IMR-90 (cell line): Measurements from ENCODE around the gene SCGB3A2. TPM values are rescaled to one million over a fixed set of nuclear protein-coding genes. Genes with fewer than 3 reads are reported as not detected.

ENCODE experiments used
- ATAC-seq: fragments of 200-7000 bp; cut with Tn5 transposase; 2 replicates; pipeline ENCODE4 v1.9.1; 2020; ENCODE audit warnings: low read depth, mild to moderate bottlenecking, moderate library complexity
- BruUV-seq: library from RNA; stranded (reverse); fragments of 400-500 nt; replicated peaks from 2 replicates; lab custom pipeline; 2021; lab: Mats Ljungman, UMichigan
- CTCF ChIA-PET: fragments of 300-600 bp; formaldehyde crosslinking; extraction: SDS; loops from one replicate; lab custom pipeline; 2021; ENCODE audit warnings: antibody characterized with exemption; lab: Yijun Ruan, JAX
- POLR2A ChIA-PET: fragments of 300-600 bp; sonication (Branson Sonifier 250); formaldehyde crosslinking; loops from one replicate; lab custom pipeline; 2022; ENCODE audit warnings: antibody characterized with exemption; ENCODE audit not compliant: unreplicated experiment; lab: Charles Lee
- DNase-seq: peaks from one replicate; pipeline ENCODE4 v3.0.0; 2013
- H2AFZ ChIP-seq: replicated peaks from 2 replicates; pipeline ENCODE3; 2013; ENCODE audit warnings: low read length, mild to moderate bottlenecking; ENCODE audit not compliant: poor library complexity
- H2AK5ac ChIP-seq: 2 replicates; pipeline ENCODE4 v1.6.1; 2013; ENCODE audit warnings: low read depth, low read length, inconsistent platforms
- H2AK9ac ChIP-seq: replicated peaks from 2 replicates; pipeline ENCODE3; 2013; ENCODE audit warnings: mild to moderate bottlenecking, low read depth, low read length, moderate library complexity; ENCODE audit not compliant: poor library complexity
- H2BK120ac ChIP-seq: 2 replicates; pipeline ENCODE4 v1.6.1; 2013; ENCODE audit warnings: low read depth, low read length, inconsistent platforms
- H2BK15ac ChIP-seq: 3 replicates; pipeline ENCODE4 v1.6.1; 2013; ENCODE audit warnings: low read depth, low read length, inconsistent platforms
- H2BK20ac ChIP-seq: 2 replicates; pipeline ENCODE4 v1.6.1; 2013; ENCODE audit warnings: low read depth, mild to moderate bottlenecking, inconsistent platforms, low read length, moderate library complexity
- H2BK5ac ChIP-seq: 2 replicates; pipeline ENCODE4 v1.6.1; 2013; ENCODE audit warnings: mild to moderate bottlenecking, low read depth, low read length, inconsistent platforms; ENCODE audit not compliant: poor library complexity, severe bottlenecking
- H3K14ac ChIP-seq: replicated peaks from 2 replicates; pipeline ENCODE4 v1.6.1; 2013; ENCODE audit warnings: low read depth, low read length, inconsistent platforms
- H3K18ac ChIP-seq: 2 replicates; pipeline ENCODE4 v1.6.1; 2013; ENCODE audit warnings: low read depth, low read length, control low read depth
- H3K23ac ChIP-seq: 2 replicates; pipeline ENCODE4 v1.6.1; 2013; ENCODE audit warnings: low read depth, low read length, inconsistent platforms
- H3K27ac ChIP-seq: 2 replicates; pipeline ENCODE4 v1.5.1; 2013; ENCODE audit warnings: mild to moderate bottlenecking, control low read depth, low read length; ENCODE audit not compliant: insufficient read depth
- H3K27me3 ChIP-seq: 2 replicates; pipeline ENCODE4 v1.6.1; 2013; ENCODE audit warnings: low read length; ENCODE audit not compliant: control insufficient read depth, insufficient read depth
- H3K36me3 ChIP-seq: 2 replicates; pipeline ENCODE4 v1.6.1; 2013; ENCODE audit warnings: low read length, mixed read lengths; ENCODE audit not compliant: control insufficient read depth, insufficient read depth
- H3K4ac ChIP-seq: 2 replicates; pipeline ENCODE4 v1.6.1; 2013; ENCODE audit warnings: low read depth, low read length, inconsistent platforms
- H3K4me1 ChIP-seq: 2 replicates; pipeline ENCODE4 v1.6.1; 2013; ENCODE audit warnings: low read length, mixed read lengths; ENCODE audit not compliant: control insufficient read depth, insufficient read depth
- H3K4me2 ChIP-seq: 2 replicates; pipeline ENCODE4 v1.6.1; 2013; ENCODE audit warnings: low read depth, mild to moderate bottlenecking, control low read depth, low read length, moderate library complexity
- H3K4me3 ChIP-seq: 2 replicates; pipeline ENCODE4 v1.5.1; 2013; ENCODE audit warnings: low read depth, mild to moderate bottlenecking, control low read depth, low read length, moderate library complexity; ENCODE audit not compliant: insufficient read depth
- H3K56ac ChIP-seq: 2 replicates; pipeline ENCODE4 v1.6.1; 2013; ENCODE audit warnings: low read length, inconsistent platforms; ENCODE audit not compliant: insufficient read depth; ENCODE audit errors: extremely low read depth
- H3K79me1 ChIP-seq, 2 experiments: 2 replicates each; pipeline ENCODE4 v1.6.1; 2013; ENCODE audit warnings: low read length in 2 of 2, inconsistent platforms in 1 of 2, low read depth in 1 of 2
- H3K9ac ChIP-seq: 2 replicates; pipeline ENCODE4 v1.6.1; 2013; ENCODE audit warnings: low read depth, low read length, control low read depth
- H3K9me1 ChIP-seq: 2 replicates; pipeline ENCODE4 v1.6.1; 2013; ENCODE audit warnings: low read length, inconsistent platforms; ENCODE audit not compliant: insufficient read depth
- H3K9me3 ChIP-seq: 2 replicates; pipeline ENCODE4 v1.6.1; 2013; ENCODE audit warnings: low read length; ENCODE audit not compliant: control insufficient read depth, insufficient read depth
- H4K20me1 ChIP-seq: 2 replicates; pipeline ENCODE4 v1.6.1; 2013; ENCODE audit warnings: low read length, inconsistent platforms; ENCODE audit not compliant: insufficient read depth
- H4K5ac ChIP-seq: 2 replicates; pipeline ENCODE4 v1.6.1; 2013; ENCODE audit warnings: mild to moderate bottlenecking, low read depth, low read length, control low read depth
- H4K8ac ChIP-seq, 2 experiments: 2 replicates each; pipeline ENCODE4 v1.6.1; 2013; ENCODE audit warnings: low read depth in 2 of 2, low read length in 2 of 2, control low read depth in 1 of 2, inconsistent platforms in 1 of 2
- H4K91ac ChIP-seq: 2 replicates; pipeline ENCODE4 v1.6.1; 2013; ENCODE audit warnings: low read depth, low read length, inconsistent platforms; ENCODE audit not compliant: insufficient read depth
- BHLHE40 ChIP-seq: fragments of 150-350 bp; IDR thresholded peaks from 2 replicates; pipeline ENCODE4 v1.6.1; 2016; ENCODE audit warnings: mild to moderate bottlenecking, low read depth, low read length
- CHD1 ChIP-seq: IDR thresholded peaks from 2 replicates; pipeline ENCODE4 v1.6.1; 2012; ENCODE audit warnings: low read depth, low read length, improper control_type of control experiment
- FOS ChIP-seq: fragments of 150-350 bp; IDR thresholded peaks from 2 replicates; pipeline ENCODE4 v1.6.1; 2016; ENCODE audit warnings: low read depth, low read length
- MAZ ChIP-seq: IDR thresholded peaks from 2 replicates; pipeline ENCODE4 v1.6.1; 2012; ENCODE audit warnings: low read depth, mild to moderate bottlenecking, low read length, improper control_type of control experiment, moderate library complexity, borderline replicate concordance
- MXI1 ChIP-seq: IDR thresholded peaks from 2 replicates; pipeline ENCODE4 v1.6.1; 2012; ENCODE audit warnings: low read depth, mild to moderate bottlenecking, low read length, moderate library complexity, borderline replicate concordance
- RAD21 ChIP-seq: IDR thresholded peaks from 2 replicates; pipeline ENCODE4 v1.6.1; 2012; ENCODE audit warnings: low read length, improper control_type of control experiment
- RCOR1 ChIP-seq: IDR thresholded peaks from 2 replicates; pipeline ENCODE4 v1.6.1; 2012; ENCODE audit warnings: mild to moderate bottlenecking, low read length, improper control_type of control experiment; ENCODE audit not compliant: insufficient replicate concordance
- RFX5 ChIP-seq: IDR thresholded peaks from 2 replicates; pipeline ENCODE4 v1.8.0; 2012; ENCODE audit warnings: low read depth, mild to moderate bottlenecking, low read length, moderate library complexity
- SMC3 ChIP-seq: fragments of 150-350 bp; IDR thresholded peaks from 2 replicates; pipeline ENCODE4 v1.6.1; 2016; ENCODE audit warnings: low read depth, mild to moderate bottlenecking, antibody characterized with exemption, low read length, moderate library complexity
- WGBS, 2 experiments: methylation state at CpG; one replicate each; pipeline versions ENCODE4 v1.1.5 to v1.1.7; 2013; ENCODE audit warnings: missing lambda C conversion rate in 2 of 2; ENCODE audit not compliant: insufficient read length in 1 of 2; ENCODE audit errors: extremely low coverage in 2 of 2; 5-methylcytosine and 5-hydroxymethylcytosine counted together
- dilution Hi-C: fragments of 300-500 bp; cut with HindIII; formaldehyde crosslinking; loops from one replicate; pipeline ENCODE4 v1.14.3; 2018; ENCODE audit warnings: low sequenced_read_pairs; ENCODE audit not compliant: unreplicated experiment
- in situ Hi-C: fragments of 300-500 bp; cut with MboI; formaldehyde crosslinking; loops from 3 replicates; pipeline ENCODE4 v1.14.3; 2019; ENCODE audit warnings: low sequenced_read_pairs, inconsistent platforms, mixed read lengths
- intact Hi-C: fragments of 100-400 bp; cut with micrococcal nuclease; formaldehyde crosslinking; loops from 2 replicates; pipeline ENCODE4 v1.10.0; 2022
- polyA plus RNA-seq, 3 experiments: library from polyadenylated mRNA; depleted of rRNA; stranded (reverse); fragments of >200 nt; gene quantifications; 2 replicates each; pipeline ENCODE4 v1.2.3, GENCODE V29; 2012; ENCODE audit warnings: low replicate concordance in 1 of 3
- total RNA-seq: library from RNA; depleted of rRNA; stranded (reverse); fragments of >200 nt; gene quantifications from 2 replicates; pipeline ENCODE4 v1.2.3, GENCODE V29; 2012
- TF ChIP-seq, protein P1 (sequence below): conservative IDR thresholded peaks from 2 replicates; pipeline ENCODE4 v1.5.1; 2012; ENCODE audit warnings: mild to moderate bottlenecking, low read depth, low read length, improper control_type of control experiment
- TF ChIP-seq, protein P2 (sequence below): fragments of 150-350 bp; IDR thresholded peaks from 2 replicates; pipeline ENCODE4 v1.6.1; 2016; ENCODE audit warnings: low read depth, mild to moderate bottlenecking, low read length, moderate library complexity, borderline replicate concordance

Gene SCGB3A2
- total and polyA plus RNA-seq, 2 of the 4 experiments (the other 2 are of a cell fraction) = not detected

DNA sequence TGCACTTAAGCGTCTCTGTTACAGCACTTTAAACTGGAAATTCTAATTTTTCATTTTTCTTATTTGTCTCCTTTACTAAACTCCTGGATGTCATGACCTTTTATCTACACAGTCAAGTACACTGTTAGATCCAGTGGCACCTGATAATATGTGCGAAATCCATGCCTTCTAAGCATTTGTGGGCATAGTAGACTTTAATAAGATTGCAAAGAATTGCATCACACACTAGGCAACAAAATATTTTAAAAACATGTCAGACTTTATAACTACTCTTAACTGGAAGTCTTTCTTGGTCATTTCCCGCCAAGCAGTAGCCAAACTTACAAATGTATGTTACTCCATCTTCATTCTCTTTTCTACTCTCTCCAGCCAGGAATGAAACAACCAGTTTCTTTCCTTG is 42.1 kb upstream of the SCGB3A2 start:
- CTCF ChIA-PET = no interaction called here

More for the DNA sequence above, 42.1 kb upstream of the SCGB3A2 start:
- Histone ChIP-seq H2BK15ac (no peak overlapping the region), H4K5ac (no peak overlapping the region), H3K4me3 (no peak overlapping the region), H3K27me3 (no peaks in the 10 kb centered on the region), H3K56ac (no peak overlapping the region), H3K36me3 (no peaks in the 10 kb centered on the region), H4K8ac (no peak overlapping the region), H2BK120ac (no peak overlapping the region), H4K91ac (no peak overlapping the region), H2AK5ac (no peak overlapping the region), H3K4ac (no peak overlapping the region), H2AK9ac (no peak overlapping the region), H3K9ac (no peak overlapping the region), H3K23ac (no peak overlapping the region), H3K27ac (no peak overlapping the region), H3K9me1 (no peaks in the 10 kb centered on the region), H3K14ac (no peak overlapping the region), H2BK5ac (no peak overlapping the region), H2AFZ (no peak overlapping the region), H4K20me1 (no peaks in the 10 kb centered on the region), H3K4me2 (no peak overlapping the region), H3K79me1 (no peaks in the 10 kb centered on the region), H3K18ac (no peak overlapping the region), H2BK20ac (no peak overlapping the region), H3K9me3 (no peaks in the 10 kb centered on the region), H3K4me1 (no peaks in the 10 kb centered on the region)
- POLR2A ChIA-PET = no interaction called here
- intact Hi-C loops = no loop called here
- WGBS, 2 experiments = 60% methylated on average over 1 of the region's 3 CpGs; no CpG with 5 or more reads in 1 of the 2 experiments
- ATAC-seq (no peak), DNase-seq (no peak)
- TF ChIP-seq MXI1 (no peak), RAD21 (no peak), BHLHE40 (no peak), RCOR1 (no peak), RFX5 (no peak), FOS (no peak), CHD1 (no peak), SMC3 (no peak), MAZ (no peak)
- TF ChIP-seq, protein P1, sequence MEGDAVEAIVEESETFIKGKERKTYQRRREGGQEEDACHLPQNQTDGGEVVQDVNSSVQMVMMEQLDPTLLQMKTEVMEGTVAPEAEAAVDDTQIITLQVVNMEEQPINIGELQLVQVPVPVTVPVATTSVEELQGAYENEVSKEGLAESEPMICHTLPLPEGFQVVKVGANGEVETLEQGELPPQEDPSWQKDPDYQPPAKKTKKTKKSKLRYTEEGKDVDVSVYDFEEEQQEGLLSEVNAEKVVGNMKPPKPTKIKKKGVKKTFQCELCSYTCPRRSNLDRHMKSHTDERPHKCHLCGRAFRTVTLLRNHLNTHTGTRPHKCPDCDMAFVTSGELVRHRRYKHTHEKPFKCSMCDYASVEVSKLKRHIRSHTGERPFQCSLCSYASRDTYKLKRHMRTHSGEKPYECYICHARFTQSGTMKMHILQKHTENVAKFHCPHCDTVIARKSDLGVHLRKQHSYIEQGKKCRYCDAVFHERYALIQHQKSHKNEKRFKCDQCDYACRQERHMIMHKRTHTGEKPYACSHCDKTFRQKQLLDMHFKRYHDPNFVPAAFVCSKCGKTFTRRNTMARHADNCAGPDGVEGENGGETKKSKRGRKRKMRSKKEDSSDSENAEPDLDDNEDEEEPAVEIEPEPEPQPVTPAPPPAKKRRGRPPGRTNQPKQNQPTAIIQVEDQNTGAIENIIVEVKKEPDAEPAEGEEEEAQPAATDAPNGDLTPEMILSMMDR = no peak
- TF ChIP-seq, protein P2, sequence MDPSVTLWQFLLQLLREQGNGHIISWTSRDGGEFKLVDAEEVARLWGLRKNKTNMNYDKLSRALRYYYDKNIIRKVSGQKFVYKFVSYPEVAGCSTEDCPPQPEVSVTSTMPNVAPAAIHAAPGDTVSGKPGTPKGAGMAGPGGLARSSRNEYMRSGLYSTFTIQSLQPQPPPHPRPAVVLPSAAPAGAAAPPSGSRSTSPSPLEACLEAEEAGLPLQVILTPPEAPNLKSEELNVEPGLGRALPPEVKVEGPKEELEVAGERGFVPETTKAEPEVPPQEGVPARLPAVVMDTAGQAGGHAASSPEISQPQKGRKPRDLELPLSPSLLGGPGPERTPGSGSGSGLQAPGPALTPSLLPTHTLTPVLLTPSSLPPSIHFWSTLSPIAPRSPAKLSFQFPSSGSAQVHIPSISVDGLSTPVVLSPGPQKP = no peak
- no TSS peak for BruUV-seq
- dilution Hi-C loops = no loop called here
- in situ Hi-C loops = no loop called here
